ENCODE measurements around the gene ALG14. TPM values are rescaled to one million over a fixed set of nuclear protein-coding genes. Genes with fewer than 3 reads are reported as not detected.

Gene ALG14
- total and polyA plus RNA-seq, 2 donors (not counting 1 experiment from before 2014, with no cell fraction given) = 3.5 to 3.8 TPM

GRCh38 chr1:94926126-94926914, 146.4 kb downstream of the ALG14 start:
- no peak overlapping the region for H3K4me2 ChIP-seq (ENCODE audit: extremely low read depth, insufficient read depth, low read length)
- DNase-seq (ENCODE audit: low read depth in 2 of 2) = peak; percentile 49 to 63
- TF ChIP-seq CTCF (conservative IDR thresholded peaks at IDR 0.05 in 1 of 2, IDR thresholded peaks at IDR 0.05 in 1 of 2; ENCODE audit: low read depth in 1 of 2, low read length in 2 of 2) (peak; percentile 38 to 44), EZH2 (IDR thresholded peaks at IDR 0.05; ENCODE audit: low read length, missing control alignments) (no peak)

GRCh38 chr1:94925561-94926125, 147.1 kb downstream of the ALG14 start:
- Histone ChIP-seq H3K4me3 (replicated peaks in 1 of 4; ENCODE audit: control extremely low read depth in 1 of 4, insufficient read depth in 1 of 4, low read depth in 3 of 4, low read length in 4 of 4) (peak overlapping the region; percentile 68 to 91 (median 88)), H3K4me1 (ENCODE audit: control insufficient read depth, extremely low read depth, insufficient read depth, low read length) (peaks cover 10% of the 10 kb centered on the region), H2AFZ (ENCODE audit: low read length) (no peak overlapping the region)

More at GRCh38 chr1:94926126-94926914, 146.4 kb downstream of the ALG14 start:
- Histone ChIP-seq H3K27ac (ENCODE audit: insufficient read depth, low read length) (peak overlapping the region; percentile 82), H4K20me1 (ENCODE audit: control insufficient read depth, extremely low read depth, insufficient read depth, low read length) (no peaks in the 10 kb centered on the region), H3K27me3 (ENCODE audit: control insufficient read depth, insufficient read depth, low read length) (no peaks in the 10 kb centered on the region), H3K36me3 (ENCODE audit: control insufficient read depth, insufficient read depth, low read length) (no peaks in the 10 kb centered on the region), H3K9ac (ENCODE audit: insufficient read depth, low read length) (peak overlapping the region; percentile 93), H3K79me2 (ENCODE audit: control insufficient read depth, insufficient read depth, low read length) (peaks cover 79% of the 10 kb centered on the region), H2AFZ (ENCODE audit: low read length) (no peak overlapping the region), H3K9me3 (ENCODE audit: control insufficient read depth, insufficient read depth, low read depth, low read length) (no peaks in the 10 kb centered on the region), H3K4me3 (replicated peaks in 1 of 4; ENCODE audit: control extremely low read depth in 1 of 4, insufficient read depth in 1 of 4, low read depth in 3 of 4, low read length in 4 of 4) (peak overlapping the region; percentile 68 to 91 (median 88)), H3K4me1 (ENCODE audit: control insufficient read depth, extremely low read depth, insufficient read depth, low read length) (peaks cover 7% of the 10 kb centered on the region)

More at GRCh38 chr1:94925561-94926125, 147.1 kb downstream of the ALG14 start:
- peak overlapping the region; percentile 93 for H3K9ac ChIP-seq (ENCODE audit: insufficient read depth, low read length)
- no peaks in the 10 kb centered on the region for H3K27me3 ChIP-seq (ENCODE audit: control insufficient read depth, insufficient read depth, low read length)
- H3K4me2 ChIP-seq (ENCODE audit: extremely low read depth, insufficient read depth, low read length) = peak overlapping the region; percentile 98
- H3K36me3 ChIP-seq (ENCODE audit: control insufficient read depth, insufficient read depth, low read length) = no peaks in the 10 kb centered on the region
- no peaks in the 10 kb centered on the region for H4K20me1 ChIP-seq (ENCODE audit: control insufficient read depth, extremely low read depth, insufficient read depth, low read length)
- H3K79me2 ChIP-seq (ENCODE audit: control insufficient read depth, insufficient read depth, low read length) = peaks cover 86% of the 10 kb centered on the region
- TF ChIP-seq CTCF (conservative IDR thresholded peaks at IDR 0.05 in 1 of 2, IDR thresholded peaks at IDR 0.05 in 1 of 2; ENCODE audit: low read depth in 1 of 2, low read length in 2 of 2) = no peak
- TF ChIP-seq EZH2 (IDR thresholded peaks at IDR 0.05; ENCODE audit: low read length, missing control alignments) = no peak
- DNase-seq (ENCODE audit: low read depth in 2 of 2) = peak; percentile 85 to 97
- H3K27ac ChIP-seq (ENCODE audit: insufficient read depth, low read length) = peak overlapping the region; percentile 82
- no peaks in the 10 kb centered on the region for H3K9me3 ChIP-seq (ENCODE audit: control insufficient read depth, insufficient read depth, low read depth, low read length)
